HEK293 (cell line): Measurements from ENCODE around the gene MSRB3.

Experiments used
- MYNN ChIP-seq: fragments of 450-650 bp; formaldehyde crosslinking; IDR thresholded peaks from 2 replicates; pipeline ENCODE4 v1.5.1; 2016; ENCODE audit warnings: missing biosample characterization, missing genetic modification characterization, borderline replicate concordance
- ZNF274 ChIP-seq, 2 experiments: fragments of 200-500 bp in 1 of 2; fragments of 450-650 bp in 1 of 2; sonication (Bioruptor generic) in 1 of 2; formaldehyde crosslinking in 1 of 2; IDR thresholded peaks; 2 replicates each; pipeline versions ENCODE4 v1.5.1 to v1.6.1; 2014 to 2016; ENCODE audit warnings: borderline replicate concordance in 1 of 2, inconsistent platforms in 1 of 2, low read length in 1 of 2, missing biosample characterization in 1 of 2, missing genetic modification characterization in 1 of 2
- ZNF530 ChIP-seq: fragments of 450-650 bp; formaldehyde crosslinking; IDR thresholded peaks from 2 replicates; pipeline ENCODE4 v1.5.1; 2016; ENCODE audit warnings: low read depth, missing biosample characterization, missing genetic modification characterization
- ZNF585B ChIP-seq: fragments of 450-650 bp; formaldehyde crosslinking; IDR thresholded peaks from 2 replicates; pipeline ENCODE4 v1.5.1; 2016; ENCODE audit warnings: missing biosample characterization, missing genetic modification characterization
- TF ChIP-seq, protein P1 (sequence below): fragments of 450-650 bp; formaldehyde crosslinking; IDR thresholded peaks from 2 replicates; pipeline ENCODE4 v1.5.1; 2016; ENCODE audit warnings: missing biosample characterization, missing genetic modification characterization
- TF ChIP-seq, protein P2 (sequence below): fragments of 450-650 bp; formaldehyde crosslinking; IDR thresholded peaks from 2 replicates; pipeline ENCODE4 v1.5.1; 2017; ENCODE audit warnings: missing biosample characterization, missing genetic modification characterization

DNA sequence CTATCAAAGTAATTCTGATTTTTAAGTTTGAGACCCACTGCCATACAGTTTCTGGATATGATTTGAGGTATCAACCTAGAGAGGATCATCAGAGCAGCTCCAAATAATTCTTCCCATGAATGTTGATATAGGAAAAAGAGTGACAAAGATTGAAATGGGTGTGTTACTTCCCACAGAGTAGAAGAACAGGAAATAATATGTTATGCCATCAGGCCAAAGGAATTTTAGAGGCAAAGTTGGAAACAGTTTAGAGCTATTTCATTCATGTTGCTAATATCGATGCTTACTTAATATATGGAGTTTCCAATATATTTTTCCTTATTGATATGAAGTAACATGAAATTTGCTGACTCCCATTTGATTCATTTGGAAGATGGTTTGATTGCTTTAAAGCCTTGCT is 8.9 kb upstream of the MSRB3 start:
- TF ChIP-seq, protein P1, sequence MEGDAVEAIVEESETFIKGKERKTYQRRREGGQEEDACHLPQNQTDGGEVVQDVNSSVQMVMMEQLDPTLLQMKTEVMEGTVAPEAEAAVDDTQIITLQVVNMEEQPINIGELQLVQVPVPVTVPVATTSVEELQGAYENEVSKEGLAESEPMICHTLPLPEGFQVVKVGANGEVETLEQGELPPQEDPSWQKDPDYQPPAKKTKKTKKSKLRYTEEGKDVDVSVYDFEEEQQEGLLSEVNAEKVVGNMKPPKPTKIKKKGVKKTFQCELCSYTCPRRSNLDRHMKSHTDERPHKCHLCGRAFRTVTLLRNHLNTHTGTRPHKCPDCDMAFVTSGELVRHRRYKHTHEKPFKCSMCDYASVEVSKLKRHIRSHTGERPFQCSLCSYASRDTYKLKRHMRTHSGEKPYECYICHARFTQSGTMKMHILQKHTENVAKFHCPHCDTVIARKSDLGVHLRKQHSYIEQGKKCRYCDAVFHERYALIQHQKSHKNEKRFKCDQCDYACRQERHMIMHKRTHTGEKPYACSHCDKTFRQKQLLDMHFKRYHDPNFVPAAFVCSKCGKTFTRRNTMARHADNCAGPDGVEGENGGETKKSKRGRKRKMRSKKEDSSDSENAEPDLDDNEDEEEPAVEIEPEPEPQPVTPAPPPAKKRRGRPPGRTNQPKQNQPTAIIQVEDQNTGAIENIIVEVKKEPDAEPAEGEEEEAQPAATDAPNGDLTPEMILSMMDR (tag by site-specific recombination) = no peak
- no peak for TF ChIP-seq MYNN (tag by site-specific recombination)
- no peak for TF ChIP-seq ZNF585B (tag by site-specific recombination)
- TF ChIP-seq ZNF530 (tag by site-specific recombination) = no peak
- TF ChIP-seq ZNF274 (IDR thresholded peaks at IDR 0.05; ENCODE audit: low read length) = no peak
- no peak for TF ChIP-seq ZNF274 (tag by site-specific recombination; IDR thresholded peaks at IDR 0.05; ENCODE audit: borderline replicate concordance)
- TF ChIP-seq, protein P2, sequence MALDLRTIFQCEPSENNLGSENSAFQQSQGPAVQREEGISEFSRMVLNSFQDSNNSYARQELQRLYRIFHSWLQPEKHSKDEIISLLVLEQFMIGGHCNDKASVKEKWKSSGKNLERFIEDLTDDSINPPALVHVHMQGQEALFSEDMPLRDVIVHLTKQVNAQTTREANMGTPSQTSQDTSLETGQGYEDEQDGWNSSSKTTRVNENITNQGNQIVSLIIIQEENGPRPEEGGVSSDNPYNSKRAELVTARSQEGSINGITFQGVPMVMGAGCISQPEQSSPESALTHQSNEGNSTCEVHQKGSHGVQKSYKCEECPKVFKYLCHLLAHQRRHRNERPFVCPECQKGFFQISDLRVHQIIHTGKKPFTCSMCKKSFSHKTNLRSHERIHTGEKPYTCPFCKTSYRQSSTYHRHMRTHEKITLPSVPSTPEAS (tag by site-specific recombination) = no peak
